Prostate gland (tissue), 2 donors: ENCODE measurements around the gene CCDC68.

ENCODE experiments used
- POLR2A ChIP-seq: fragments of 450-650 bp; IDR thresholded peaks from one replicate; pipeline ENCODE4 v1.6.1; 2016; ENCODE audit warnings: antibody characterized with exemption, mild to moderate bottlenecking
- TF ChIP-seq, protein P1 (sequence below), 4 experiments: fragments of 200-600 bp in 2 of 4; fragments of 450-650 bp in 2 of 4; sonication (generic) in 2 of 4; IDR thresholded peaks; 1 replicate in 3 of 4; 2 replicates in 1 of 4; pipeline ENCODE4 v1.5.1; 2016 to 2019; ENCODE audit warnings: antibody characterized with exemption in 4 of 4, mild to moderate bottlenecking in 2 of 4, moderate library complexity in 2 of 4

GRCh38 chr18:55002261-55002660 is 43.0 kb upstream of the CCDC68 start:
- no peak for TF ChIP-seq POLR2A
- TF ChIP-seq, protein P1, sequence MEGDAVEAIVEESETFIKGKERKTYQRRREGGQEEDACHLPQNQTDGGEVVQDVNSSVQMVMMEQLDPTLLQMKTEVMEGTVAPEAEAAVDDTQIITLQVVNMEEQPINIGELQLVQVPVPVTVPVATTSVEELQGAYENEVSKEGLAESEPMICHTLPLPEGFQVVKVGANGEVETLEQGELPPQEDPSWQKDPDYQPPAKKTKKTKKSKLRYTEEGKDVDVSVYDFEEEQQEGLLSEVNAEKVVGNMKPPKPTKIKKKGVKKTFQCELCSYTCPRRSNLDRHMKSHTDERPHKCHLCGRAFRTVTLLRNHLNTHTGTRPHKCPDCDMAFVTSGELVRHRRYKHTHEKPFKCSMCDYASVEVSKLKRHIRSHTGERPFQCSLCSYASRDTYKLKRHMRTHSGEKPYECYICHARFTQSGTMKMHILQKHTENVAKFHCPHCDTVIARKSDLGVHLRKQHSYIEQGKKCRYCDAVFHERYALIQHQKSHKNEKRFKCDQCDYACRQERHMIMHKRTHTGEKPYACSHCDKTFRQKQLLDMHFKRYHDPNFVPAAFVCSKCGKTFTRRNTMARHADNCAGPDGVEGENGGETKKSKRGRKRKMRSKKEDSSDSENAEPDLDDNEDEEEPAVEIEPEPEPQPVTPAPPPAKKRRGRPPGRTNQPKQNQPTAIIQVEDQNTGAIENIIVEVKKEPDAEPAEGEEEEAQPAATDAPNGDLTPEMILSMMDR (IDR thresholded peaks at IDR 0.05): no peak
